ENCODE results near the gene MRPL20. TPM values are rescaled to one million over a fixed set of nuclear protein-coding genes. Genes with fewer than 3 reads are reported as not detected.
A peak's percentile ranks its signal among the peaks of the same experiment; 100 is the strongest.

The MRPL20 gene
- total RNA-seq, 1 donor, result 53.9 TPM

DNA sequence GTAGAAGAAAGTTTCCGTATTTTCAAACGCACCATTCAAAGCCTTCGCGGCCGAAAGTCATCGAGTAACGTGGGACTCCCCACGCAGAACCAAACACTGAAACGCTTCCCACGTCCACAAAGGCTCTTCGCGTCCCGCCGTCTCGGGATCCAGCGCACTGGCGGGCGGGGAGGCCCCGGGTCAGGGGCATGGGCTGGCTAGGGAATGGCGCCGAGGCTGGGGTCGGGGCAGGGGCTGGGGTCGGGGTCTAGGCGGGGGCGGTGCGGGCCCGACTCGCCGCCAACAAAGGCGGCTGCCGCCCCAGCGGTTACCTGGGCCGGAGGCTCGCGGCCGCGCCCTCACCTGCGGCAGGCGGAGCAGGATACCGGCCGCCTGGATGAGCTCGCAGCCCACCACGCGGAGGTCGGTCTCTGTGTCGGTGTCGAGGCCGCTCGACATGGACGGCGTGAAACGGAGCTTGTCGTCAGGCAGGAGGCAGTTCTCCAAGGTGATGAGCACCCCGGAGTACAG is 8.4 kb downstream of the MRPL20 start:
- H3K36me3 ChIP-seq (ENCODE audit: insufficient read depth, low read length), result peaks cover 59% of the 10 kb centered on the region
- no peaks in the 10 kb centered on the region for H3K27me3 ChIP-seq (ENCODE audit: insufficient read depth, low read length)
- peak overlapping the region; percentile 99 for H3K4me3 ChIP-seq (ENCODE audit: insufficient read depth, low read length)
- H3K4me2 ChIP-seq (ENCODE audit: insufficient read depth, low read length), result peak overlapping the region; percentile 97
- H3K4me1 ChIP-seq (ENCODE audit: insufficient read depth, low read length), result peaks cover 22% of the 10 kb centered on the region
- H2AFZ ChIP-seq (ENCODE audit: low read length), result peak overlapping the region; percentile 88
- peak overlapping the region; percentile 80 for H3K27ac ChIP-seq (ENCODE audit: low read depth, low read length)
- DNase-seq (ENCODE audit: insufficient read length, low spot score, missing footprints), result peak; percentile 77
- no peak for TF ChIP-seq CTCF (IDR thresholded peaks at IDR 0.05; ENCODE audit: extremely low read depth, low read depth, low read length)
- H3K79me2 ChIP-seq (ENCODE audit: insufficient read depth, low read length), result peaks cover 81% of the 10 kb centered on the region
- peaks cover 38% of the 10 kb centered on the region for H4K20me1 ChIP-seq (ENCODE audit: insufficient read depth, low read length)
- no peaks in the 10 kb centered on the region for H3K9me3 ChIP-seq (ENCODE audit: low read depth, low read length)

- H3K4me2 ChIP-seq (ENCODE audit: insufficient read depth, low read length), result peak overlapping the region; percentile 97
- H4K20me1 ChIP-seq (ENCODE audit: insufficient read depth, low read length), result peaks cover 45% of the 10 kb centered on the region
- H2AFZ ChIP-seq (ENCODE audit: low read length), result no peak overlapping the region
- peak overlapping the region; percentile 99 for H3K4me3 ChIP-seq (ENCODE audit: insufficient read depth, low read length)
- peak overlapping the region; percentile 80 for H3K27ac ChIP-seq (ENCODE audit: low read depth, low read length)
- no peak for TF ChIP-seq CTCF (IDR thresholded peaks at IDR 0.05; ENCODE audit: extremely low read depth, low read depth, low read length)
- peaks cover 62% of the 10 kb centered on the region for H3K36me3 ChIP-seq (ENCODE audit: insufficient read depth, low read length)
- H3K4me1 ChIP-seq (ENCODE audit: insufficient read depth, low read length), result peaks cover 20% of the 10 kb centered on the region
- peak; percentile 73 for DNase-seq (ENCODE audit: insufficient read length, low spot score, missing footprints)
- H3K27me3 ChIP-seq (ENCODE audit: insufficient read depth, low read length), result no peaks in the 10 kb centered on the region
- no peaks in the 10 kb centered on the region for H3K9me3 ChIP-seq (ENCODE audit: low read depth, low read length)
- peaks cover 85% of the 10 kb centered on the region for H3K79me2 ChIP-seq (ENCODE audit: insufficient read depth, low read length)
Observed at GRCh38 chr1:1397839-1398523, 9.1 kb downstream of the MRPL20 start.

DNA sequence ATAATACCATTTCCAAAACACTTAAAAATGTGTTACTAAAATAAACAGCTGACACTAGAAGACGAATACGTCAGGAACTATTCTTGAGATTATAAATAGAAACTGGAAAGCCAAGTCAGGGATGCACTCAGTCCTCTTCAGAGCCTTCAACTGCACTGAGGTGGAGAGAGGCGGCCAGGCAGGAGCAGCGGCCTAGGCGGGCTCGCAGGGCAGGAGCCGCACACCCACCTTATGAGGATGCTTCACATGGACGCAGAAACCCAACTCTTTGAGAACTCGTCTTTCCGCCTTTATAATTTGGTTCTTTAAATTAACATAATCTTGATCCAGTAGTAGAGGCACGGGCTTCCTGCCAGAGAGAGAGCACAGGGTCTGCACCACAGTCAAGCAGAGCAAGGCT is 11.9 kb downstream of the MRPL20 start:
- peaks cover 31% of the 10 kb centered on the region for H4K20me1 ChIP-seq (ENCODE audit: insufficient read depth, low read length)
- H3K4me2 ChIP-seq (ENCODE audit: insufficient read depth, low read length), result no peak overlapping the region
- H3K4me3 ChIP-seq (ENCODE audit: insufficient read depth, low read length), result no peak overlapping the region
- H3K36me3 ChIP-seq (ENCODE audit: insufficient read depth, low read length), result peaks cover 70% of the 10 kb centered on the region
- no peaks in the 10 kb centered on the region for H3K27me3 ChIP-seq (ENCODE audit: insufficient read depth, low read length)
- no peaks in the 10 kb centered on the region for H3K9me3 ChIP-seq (ENCODE audit: low read depth, low read length)
- H3K79me2 ChIP-seq (ENCODE audit: insufficient read depth, low read length), result peaks cover 79% of the 10 kb centered on the region
- no peak overlapping the region for H2AFZ ChIP-seq (ENCODE audit: low read length)
- no peak for DNase-seq (ENCODE audit: insufficient read length, low spot score, missing footprints)
- H3K4me1 ChIP-seq (ENCODE audit: insufficient read depth, low read length), result peaks cover 9% of the 10 kb centered on the region
- no peak overlapping the region for H3K27ac ChIP-seq (ENCODE audit: low read depth, low read length)
- no peak for TF ChIP-seq CTCF (IDR thresholded peaks at IDR 0.05; ENCODE audit: extremely low read depth, low read depth, low read length)

DNA sequence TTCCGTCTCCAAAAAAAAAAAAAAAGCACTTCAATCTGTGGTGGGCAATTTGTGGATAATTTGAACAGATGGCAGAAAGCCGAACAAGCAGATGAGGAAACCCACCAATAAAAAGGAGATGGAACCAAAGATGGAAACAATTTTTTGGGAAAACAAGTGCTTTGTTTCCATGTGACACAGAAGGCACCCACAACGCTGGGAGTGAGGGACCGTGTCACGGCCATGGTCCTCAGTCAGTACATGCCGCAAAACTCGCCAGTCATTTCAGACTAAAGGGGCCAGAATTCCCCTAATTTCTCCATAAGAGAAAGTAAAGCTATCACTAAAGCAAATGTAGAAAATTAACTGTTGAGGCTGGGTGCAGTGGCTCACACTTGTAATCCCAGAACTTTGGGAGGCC is 13.0 kb downstream of the MRPL20 start:
- peaks cover 7% of the 10 kb centered on the region for H3K4me1 ChIP-seq (ENCODE audit: insufficient read depth, low read length)
- H3K79me2 ChIP-seq (ENCODE audit: insufficient read depth, low read length), result peaks cover 74% of the 10 kb centered on the region
- H3K9me3 ChIP-seq (ENCODE audit: low read depth, low read length), result no peaks in the 10 kb centered on the region
- peak; percentile 67 for DNase-seq (ENCODE audit: insufficient read length, low spot score, missing footprints)
- peaks cover 28% of the 10 kb centered on the region for H4K20me1 ChIP-seq (ENCODE audit: insufficient read depth, low read length)
- TF ChIP-seq CTCF (IDR thresholded peaks at IDR 0.05; ENCODE audit: extremely low read depth, low read depth, low read length), result no peak
- H2AFZ ChIP-seq (ENCODE audit: low read length), result no peak overlapping the region
- peaks cover 80% of the 10 kb centered on the region for H3K36me3 ChIP-seq (ENCODE audit: insufficient read depth, low read length)
- no peak overlapping the region for H3K4me2 ChIP-seq (ENCODE audit: insufficient read depth, low read length)
- H3K27ac ChIP-seq (ENCODE audit: low read depth, low read length), result no peak overlapping the region
- no peak overlapping the region for H3K4me3 ChIP-seq (ENCODE audit: insufficient read depth, low read length)
- no peaks in the 10 kb centered on the region for H3K27me3 ChIP-seq (ENCODE audit: insufficient read depth, low read length)
